ENCODE measurements around the gene AEBP1.

AEBP1 gene

GRCh38 chr7:44057849-44058758, 46.0 kb upstream of the AEBP1 start:
- TF ChIP-seq CTCF (IDR thresholded peaks at IDR 0.05; ENCODE audit: low read depth, low read length) (no peak), EZH2phosphoT487 (IDR thresholded peaks at IDR 0.05; ENCODE audit: low read depth) (no peak)
- Histone ChIP-seq H4K20me1 (ENCODE audit: insufficient read depth, low read length) (peaks cover 13% of the 10 kb centered on the region), H3K27me3 (ENCODE audit: low read depth, low read length) (no peaks in the 10 kb centered on the region), H3K27ac (ENCODE audit: low read length) (peak overlapping the region; percentile 50), H3K4me2 (ENCODE audit: low read length) (no peak overlapping the region), H3K9ac (ENCODE audit: low read length) (no peak overlapping the region), H3K36me3 (replicated peaks; ENCODE audit: low read depth, low read length) (peaks cover 72% of the 10 kb centered on the region), H2AFZ (ENCODE audit: low read depth, low read length) (no peak overlapping the region), H3K9me3 (ENCODE audit: insufficient read depth, low read length) (no peaks in the 10 kb centered on the region), H3K4me3 (ENCODE audit: low read length) (no peak overlapping the region), H3K79me2 (ENCODE audit: low read length) (no peaks in the 10 kb centered on the region), H3K4me1 (ENCODE audit: low read length) (peaks cover 12% of the 10 kb centered on the region)

DNA sequence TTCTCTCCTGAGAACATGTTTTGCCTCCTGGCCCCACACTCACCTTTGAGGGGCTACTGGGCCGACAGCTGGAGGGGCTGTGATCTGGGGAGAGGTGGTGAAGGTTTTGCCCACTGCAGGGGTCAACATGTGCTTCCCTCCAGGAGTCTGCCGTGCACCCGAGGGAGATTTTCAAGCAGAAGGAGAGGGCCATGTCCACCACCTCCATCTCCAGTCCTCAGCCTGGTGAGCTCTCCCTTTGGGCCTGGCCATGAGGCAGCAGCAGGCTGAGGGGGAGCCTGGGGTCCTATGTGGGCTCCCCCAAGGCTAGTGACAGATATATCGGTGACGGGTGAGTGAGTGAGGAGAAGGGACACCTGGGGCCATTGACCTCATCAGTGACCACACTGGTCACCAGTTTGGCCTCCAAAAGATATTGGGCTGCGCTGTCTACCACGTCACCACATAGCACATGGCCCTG, 45.4 kb upstream of the AEBP1 start:
- Histone ChIP-seq H2AFZ (ENCODE audit: low read depth, low read length) (no peak overlapping the region), H3K36me3 (replicated peaks; ENCODE audit: low read depth, low read length) (peaks cover 69% of the 10 kb centered on the region), H3K27me3 (ENCODE audit: low read depth, low read length) (no peaks in the 10 kb centered on the region), H3K27ac (ENCODE audit: low read length) (peak overlapping the region; percentile 50), H4K20me1 (ENCODE audit: insufficient read depth, low read length) (peaks cover 13% of the 10 kb centered on the region), H3K79me2 (ENCODE audit: low read length) (no peaks in the 10 kb centered on the region), H3K9me3 (ENCODE audit: insufficient read depth, low read length) (no peaks in the 10 kb centered on the region), H3K4me1 (ENCODE audit: low read length) (peaks cover 12% of the 10 kb centered on the region), H3K4me2 (ENCODE audit: low read length) (no peak overlapping the region), H3K4me3 (ENCODE audit: low read length) (no peak overlapping the region), H3K9ac (ENCODE audit: low read length) (no peak overlapping the region)
- TF ChIP-seq EZH2phosphoT487 (IDR thresholded peaks at IDR 0.05; ENCODE audit: low read depth) = no peak
- no peak for TF ChIP-seq CTCF (IDR thresholded peaks at IDR 0.05; ENCODE audit: low read depth, low read length)

GRCh38 chr7:44059219-44060090, 44.7 kb upstream of the AEBP1 start:
- Histone ChIP-seq H3K4me1 (ENCODE audit: low read length) (peaks cover 12% of the 10 kb centered on the region), H3K79me2 (ENCODE audit: low read length) (no peaks in the 10 kb centered on the region), H3K4me2 (ENCODE audit: low read length) (no peak overlapping the region), H4K20me1 (ENCODE audit: insufficient read depth, low read length) (peaks cover 13% of the 10 kb centered on the region), H3K9me3 (ENCODE audit: insufficient read depth, low read length) (no peaks in the 10 kb centered on the region), H3K27ac (ENCODE audit: low read length) (no peak overlapping the region), H3K4me3 (ENCODE audit: low read length) (no peak overlapping the region), H3K9ac (ENCODE audit: low read length) (no peak overlapping the region), H3K36me3 (replicated peaks; ENCODE audit: low read depth, low read length) (peaks cover 67% of the 10 kb centered on the region), H2AFZ (ENCODE audit: low read depth, low read length) (no peak overlapping the region), H3K27me3 (ENCODE audit: low read depth, low read length) (no peaks in the 10 kb centered on the region)
- TF ChIP-seq CTCF (IDR thresholded peaks at IDR 0.05; ENCODE audit: low read depth, low read length) (no peak), EZH2phosphoT487 (IDR thresholded peaks at IDR 0.05; ENCODE audit: low read depth) (no peak)

Measured in OCI-LY3 (cell line).